Epithelial cell of esophagus (primary cell): ENCODE measurements around the gene SHROOM2.

ENCODE experiments used
- DNase-seq: peaks from one replicate; pipeline ENCODE4 v3.0.0; 2010; ENCODE audit warnings: low read depth
- H3K4me3 ChIP-seq: 2 replicates; pipeline ENCODE4 v1.5.1; 2011; ENCODE audit warnings: mild to moderate bottlenecking, low read length, control low read depth
- CTCF ChIP-seq: IDR thresholded peaks from 2 replicates; pipeline ENCODE4 v1.5.1; 2011; ENCODE audit warnings: low read depth, mild to moderate bottlenecking, low read length, control low read depth, inconsistent platforms; ENCODE audit not compliant: insufficient read depth; ENCODE audit errors: missing control alignments

SHROOM2 gene

DNA sequence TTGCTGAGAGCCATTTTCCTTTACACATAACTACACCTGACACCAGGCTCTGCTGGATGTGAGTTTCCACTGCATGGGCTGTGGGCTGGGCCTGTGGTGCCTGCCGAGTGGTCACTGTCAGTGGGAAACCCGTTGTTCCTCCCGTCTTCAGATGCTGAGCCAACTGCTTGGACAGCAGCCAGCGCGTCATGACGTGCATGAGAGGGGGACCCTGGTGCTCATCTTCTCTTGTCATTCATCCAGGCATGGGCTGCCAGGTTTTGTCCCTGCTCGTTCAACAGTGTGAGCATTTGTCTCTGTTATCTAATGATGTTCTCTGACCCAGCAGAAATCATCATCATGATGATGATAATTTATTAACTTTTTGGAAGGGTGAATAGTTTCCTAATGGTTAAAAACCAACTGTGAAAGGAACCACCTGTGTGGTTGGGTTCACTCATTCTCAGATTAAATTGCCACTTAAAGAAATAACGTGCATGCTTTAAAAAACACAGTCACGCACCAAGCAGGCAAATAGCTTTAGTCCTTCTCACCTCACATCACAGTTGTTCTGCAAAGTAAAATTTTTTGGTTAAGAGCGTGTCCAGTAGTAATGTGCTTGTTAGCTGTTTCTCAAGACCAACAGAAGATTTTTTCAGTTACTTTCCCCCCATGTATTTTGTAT lies 161.0 kb downstream of the SHROOM2 start:
- no peak for DNase-seq
- TF ChIP-seq CTCF, result no peak
- no peak overlapping the region for H3K4me3 ChIP-seq

DNA sequence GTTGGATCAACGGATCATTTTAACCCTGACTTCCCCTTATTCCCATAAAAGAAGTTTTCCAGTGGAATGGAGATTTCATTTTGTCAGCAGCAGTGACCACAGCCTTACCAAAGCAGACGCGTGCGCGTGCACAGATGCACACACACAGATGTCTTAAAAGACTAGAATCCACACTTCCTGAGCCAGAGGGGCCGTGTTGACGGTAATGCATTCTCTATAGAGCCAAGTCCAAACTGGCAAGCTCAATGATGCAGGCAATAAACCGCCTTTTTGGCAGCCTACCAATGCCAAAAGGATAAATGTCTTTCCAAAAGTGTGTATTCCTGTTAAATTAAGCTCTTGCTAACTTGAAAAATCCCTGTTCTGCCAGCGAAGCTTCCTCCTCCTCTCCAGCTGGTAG lies 162.2 kb downstream of the SHROOM2 start:
- no peak for TF ChIP-seq CTCF
- no peak for DNase-seq
- H3K4me3 ChIP-seq, result no peak overlapping the region

DNA sequence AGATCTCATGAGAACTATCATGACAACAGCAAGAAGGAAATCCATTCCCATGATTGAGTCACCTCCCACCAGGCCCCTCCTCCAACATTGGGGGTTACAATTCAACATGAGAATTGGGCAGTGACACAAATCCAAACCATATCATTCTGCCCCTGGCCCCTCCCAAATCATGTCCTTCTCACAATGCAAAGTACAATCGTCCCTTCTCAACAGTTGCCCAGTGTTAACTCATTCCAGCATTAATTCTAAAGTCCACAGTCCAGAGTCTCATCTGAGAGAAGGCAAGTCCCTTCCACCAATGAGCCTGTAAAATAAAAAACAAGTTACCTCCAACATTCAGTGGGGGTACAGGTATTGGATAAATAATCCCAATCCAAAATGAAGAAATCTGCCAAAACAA lies 166.1 kb downstream of the SHROOM2 start:
- no peak for DNase-seq
- H3K4me3 ChIP-seq, result no peak overlapping the region
- no peak for TF ChIP-seq CTCF

DNA sequence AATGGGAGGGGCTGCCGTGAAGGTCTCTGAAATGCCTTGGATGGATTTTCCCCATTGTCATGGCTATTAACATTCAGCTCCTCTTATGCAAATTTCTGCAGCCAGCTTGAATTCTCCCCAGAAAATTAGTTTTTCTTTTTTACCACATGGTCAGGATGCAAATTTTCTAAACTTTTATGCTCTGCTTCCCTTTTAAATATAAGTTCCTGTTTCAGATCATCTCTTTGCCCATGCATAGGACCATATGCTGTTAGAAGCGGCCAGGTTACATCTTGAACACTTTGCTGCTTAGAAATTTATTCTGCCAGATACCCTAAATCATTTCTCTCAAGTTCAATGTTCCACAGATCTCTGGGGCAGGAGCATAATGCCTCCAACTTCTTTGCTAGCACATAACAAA lies 167.2 kb downstream of the SHROOM2 start:
- DNase-seq, result no peak
- H3K4me3 ChIP-seq, result no peak overlapping the region
- TF ChIP-seq CTCF, result no peak

GRCh38 chrX:9955506-9955905 lies 169.3 kb downstream of the SHROOM2 start:
- DNase-seq, result no peak
- no peak overlapping the region for H3K4me3 ChIP-seq
- TF ChIP-seq CTCF, result no peak

GRCh38 chrX:9957743-9958142 lies 171.5 kb downstream of the SHROOM2 start:
- DNase-seq, result no peak
- no peak overlapping the region for H3K4me3 ChIP-seq
- no peak for TF ChIP-seq CTCF

DNA sequence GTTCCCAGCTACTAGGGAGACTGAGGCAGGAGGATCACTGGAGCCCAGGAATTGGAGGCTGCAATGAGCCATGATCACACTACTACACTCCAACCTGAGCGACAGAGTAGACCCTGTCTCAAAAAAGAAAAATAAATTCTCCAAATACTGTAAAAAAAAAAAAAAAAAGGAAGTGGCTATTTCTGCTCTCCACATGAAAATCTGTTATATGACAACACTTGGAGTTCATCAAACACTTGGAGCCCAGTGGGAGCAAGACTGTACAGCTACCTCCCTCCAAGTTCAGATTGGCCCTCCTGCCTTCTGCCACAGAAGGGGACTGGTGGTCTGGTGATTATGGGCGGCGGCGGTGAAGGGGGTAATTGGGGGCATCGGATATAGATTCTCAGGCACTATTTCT lies 172.0 kb downstream of the SHROOM2 start:
- H3K4me3 ChIP-seq, result no peak overlapping the region
- no peak for TF ChIP-seq CTCF
- no peak for DNase-seq
